Transverse colon (tissue), 4 donors: ENCODE measurements around the gene TUSC2. TPM values are rescaled to one million over a fixed set of nuclear protein-coding genes. Genes with fewer than 3 reads are reported as not detected.

Experiments
- DNase-seq: peaks from one replicate; pipeline ENCODE4 v3.0.0-alpha.2; 2019
- H3K27ac ChIP-seq, 4 donors: fragments of 200-600 bp; sonication (generic); 2 replicates each; pipeline ENCODE4 v1.5.1; 2016 to 2018; ENCODE audit warnings: inconsistent platforms in 4 of 4
- H3K27me3 ChIP-seq: fragments of 200-600 bp; sonication (generic); 2 replicates; pipeline ENCODE4 v1.5.1; 2017; ENCODE audit warnings: inconsistent platforms
- H3K36me3 ChIP-seq, 4 donors: fragments of 200-600 bp; sonication (generic); 2 replicates each; pipeline ENCODE4 v1.5.1; 2017 to 2019; ENCODE audit warnings: inconsistent platforms in 4 of 4
- H3K4me1 ChIP-seq, 4 donors: fragments of 200-600 bp; sonication (generic); 2 replicates each; pipeline ENCODE4 v1.5.1; 2017 to 2020; ENCODE audit warnings: inconsistent platforms in 4 of 4
- H3K4me3 ChIP-seq, 4 donors: fragments of 200-600 bp; sonication (generic); 1 replicate in 1 of 4; 2 replicates in 3 of 4; pipeline versions ENCODE4 v1.5.1 to v1.6.1; 2017 to 2019; ENCODE audit warnings: inconsistent platforms in 4 of 4
- H3K9me3 ChIP-seq, 2 donors: fragments of 200-600 bp; sonication (generic); 2 replicates each; pipeline ENCODE4 v1.5.1; 2017 to 2019; ENCODE audit warnings: inconsistent platforms in 2 of 2
- EP300 ChIP-seq: sonication (generic); formaldehyde crosslinking; IDR thresholded peaks from one replicate; pipeline ENCODE4 v1.6.1; 2017; ENCODE audit warnings: antibody characterized with exemption, low read depth
- POLR2A ChIP-seq: fragments of 450-650 bp; IDR thresholded peaks from one replicate; pipeline ENCODE4 v1.6.1; 2016; ENCODE audit warnings: antibody characterized with exemption, mild to moderate bottlenecking, moderate library complexity
- POLR2AphosphoS5 ChIP-seq, 3 donors: sonication (generic); formaldehyde crosslinking; IDR thresholded peaks; one replicate each; pipeline ENCODE4 v1.6.1; 2016; ENCODE audit warnings: antibody characterized with exemption in 3 of 3
- WGBS, 2 donors: methylation state at CpG; one replicate each; pipeline ENCODE4 v1.1.5; 2018; ENCODE audit warnings: low coverage in 1 of 2; 5-methylcytosine and 5-hydroxymethylcytosine counted together
- in situ Hi-C, 4 donors: fragments of 200-750 bp; cut with MboI; loops; one replicate each; pipeline versions ENCODE4 v1.15.0 to v1.15.1; 2017; ENCODE audit warnings: low sequenced_read_pairs in 3 of 4, low pct_ligation_motif_present in 1 of 4, low pct_unique_long_range_greater_than_20kb in 1 of 4
- intact Hi-C: fragments of 100-400 bp; cut with DNase I; formaldehyde crosslinking; loops from one replicate; pipeline ENCODE4 v1.15.1; 2023; ENCODE audit warnings: low total_unique reads
- total RNA-seq, 4 donors: library from RNA; depleted of rRNA; stranded (reverse); fragments of >200 nt; gene quantifications; one replicate each; pipeline ENCODE4 v1.1.0, GENCODE V29; 2016
- TF ChIP-seq, protein P1 (sequence below), 5 experiments: fragments of 200-600 bp in 3 of 5; fragments of 450-650 bp in 2 of 5; sonication (generic) in 3 of 5; IDR thresholded peaks; 1 replicate in 2 of 5; 2 replicates in 3 of 5; pipeline ENCODE4 v1.5.1; 2016 to 2017; ENCODE audit warnings: antibody characterized with exemption in 5 of 5, inconsistent platforms in 3 of 5, mild to moderate bottlenecking in 2 of 5, moderate library complexity in 1 of 5

TUSC2 gene
- total RNA-seq, 4 donors from 2014 or later, result 7.9 to 39.6 (median 28.0) TPM

DNA sequence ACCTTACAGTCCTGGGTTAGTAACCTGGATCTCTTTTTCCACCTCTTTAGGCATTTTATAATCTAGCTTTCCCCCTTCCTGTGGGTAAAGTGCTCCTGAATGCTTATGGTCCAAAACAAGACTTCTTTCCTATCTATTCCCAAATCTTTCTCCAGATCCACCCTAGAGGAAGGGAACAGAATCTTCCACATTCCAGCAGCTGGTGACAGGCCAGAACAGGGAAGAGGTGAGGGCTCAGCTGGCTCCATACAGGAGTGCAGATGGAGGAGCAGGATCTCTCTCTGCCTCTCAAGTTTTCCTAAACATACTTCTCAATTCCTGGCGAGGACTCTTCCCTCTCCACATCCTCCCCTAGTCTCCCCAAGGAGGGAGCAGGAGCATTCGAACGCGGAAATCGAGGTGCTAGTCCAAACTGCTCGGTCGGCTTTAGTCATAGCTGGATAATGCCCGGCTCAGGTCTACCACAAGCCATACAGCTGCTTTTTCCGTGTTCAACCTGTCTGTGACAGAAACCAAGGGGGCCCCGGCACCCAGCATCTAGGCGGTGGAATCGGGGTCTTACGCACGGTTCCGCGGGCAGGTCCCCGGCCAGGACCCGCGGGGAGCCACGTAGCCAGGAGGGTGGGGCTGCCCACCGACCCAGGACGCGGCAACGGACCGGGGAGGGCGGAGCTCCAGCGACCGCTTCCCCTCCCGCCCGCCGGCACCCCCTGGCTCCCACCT, 8.6 kb upstream of the TUSC2 start:
- Histone ChIP-seq H3K36me3 (peaks cover 0 to 1% (median under 1%) of the 10 kb centered on the region in 4 donors), H3K4me1 (peaks cover 26 to 71% (median 58%) of the 10 kb centered on the region in 4 donors), H3K9me3 (no peaks in the 10 kb centered on the region), H3K27ac (peak overlapping the region; percentile 93 to 99 (median 98)), H3K27me3 (no peaks in the 10 kb centered on the region), H3K4me3 (peak overlapping the region; percentile 49 to 91 (median 60))
- intact Hi-C loops (loop anchor here (10.0 kb wide), 1 partner anchor 1948 kb away; the partner anchor contains the start of gene GLYCTK), in situ Hi-C loops (no loop called here)
- TF ChIP-seq, protein P1, sequence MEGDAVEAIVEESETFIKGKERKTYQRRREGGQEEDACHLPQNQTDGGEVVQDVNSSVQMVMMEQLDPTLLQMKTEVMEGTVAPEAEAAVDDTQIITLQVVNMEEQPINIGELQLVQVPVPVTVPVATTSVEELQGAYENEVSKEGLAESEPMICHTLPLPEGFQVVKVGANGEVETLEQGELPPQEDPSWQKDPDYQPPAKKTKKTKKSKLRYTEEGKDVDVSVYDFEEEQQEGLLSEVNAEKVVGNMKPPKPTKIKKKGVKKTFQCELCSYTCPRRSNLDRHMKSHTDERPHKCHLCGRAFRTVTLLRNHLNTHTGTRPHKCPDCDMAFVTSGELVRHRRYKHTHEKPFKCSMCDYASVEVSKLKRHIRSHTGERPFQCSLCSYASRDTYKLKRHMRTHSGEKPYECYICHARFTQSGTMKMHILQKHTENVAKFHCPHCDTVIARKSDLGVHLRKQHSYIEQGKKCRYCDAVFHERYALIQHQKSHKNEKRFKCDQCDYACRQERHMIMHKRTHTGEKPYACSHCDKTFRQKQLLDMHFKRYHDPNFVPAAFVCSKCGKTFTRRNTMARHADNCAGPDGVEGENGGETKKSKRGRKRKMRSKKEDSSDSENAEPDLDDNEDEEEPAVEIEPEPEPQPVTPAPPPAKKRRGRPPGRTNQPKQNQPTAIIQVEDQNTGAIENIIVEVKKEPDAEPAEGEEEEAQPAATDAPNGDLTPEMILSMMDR (IDR thresholded peaks at IDR 0.05), result peak in 1 of 5 experiments; percentile 26
- TF ChIP-seq POLR2AphosphoS5 (IDR thresholded peaks at IDR 0.05), result no peak
- DNase-seq, result no peak
- 1% methylated on average over 21 of the region's 31 CpGs; no CpG with 5 or more reads in 1 of the 2 donors for WGBS, 2 donors

GRCh38 chr3:50334339-50335075, 6.5 kb upstream of the TUSC2 start:
- in situ Hi-C loops, result no loop called here
- H3K36me3 ChIP-seq, result peaks cover 0 to 21% (median 5%) of the 10 kb centered on the region in 4 donors
- intact Hi-C loops, result loop anchor here (10.0 kb wide), 1 partner anchor 1950 kb away; the partner anchor contains the start of gene GLYCTK
- WGBS, 2 donors, result 44 to 60% methylated on average over 2 to 5 of the region's 5 CpGs
- no peak overlapping the region for H3K4me3 ChIP-seq
- peaks cover 20 to 50% (median 43%) of the 10 kb centered on the region in 4 donors for H3K4me1 ChIP-seq
- TF ChIP-seq POLR2A (no peak), POLR2AphosphoS5 (IDR thresholded peaks at IDR 0.05) (no peak), EP300 (no peak)
- TF ChIP-seq, protein P1 (IDR thresholded peaks at IDR 0.05), result no peak
- H3K27ac ChIP-seq, result peak overlapping the region; percentile 93 to 99 (median 98)
- no peak for DNase-seq
- H3K9me3 ChIP-seq, result no peaks in the 10 kb centered on the region
- no peaks in the 10 kb centered on the region for H3K27me3 ChIP-seq

DNA sequence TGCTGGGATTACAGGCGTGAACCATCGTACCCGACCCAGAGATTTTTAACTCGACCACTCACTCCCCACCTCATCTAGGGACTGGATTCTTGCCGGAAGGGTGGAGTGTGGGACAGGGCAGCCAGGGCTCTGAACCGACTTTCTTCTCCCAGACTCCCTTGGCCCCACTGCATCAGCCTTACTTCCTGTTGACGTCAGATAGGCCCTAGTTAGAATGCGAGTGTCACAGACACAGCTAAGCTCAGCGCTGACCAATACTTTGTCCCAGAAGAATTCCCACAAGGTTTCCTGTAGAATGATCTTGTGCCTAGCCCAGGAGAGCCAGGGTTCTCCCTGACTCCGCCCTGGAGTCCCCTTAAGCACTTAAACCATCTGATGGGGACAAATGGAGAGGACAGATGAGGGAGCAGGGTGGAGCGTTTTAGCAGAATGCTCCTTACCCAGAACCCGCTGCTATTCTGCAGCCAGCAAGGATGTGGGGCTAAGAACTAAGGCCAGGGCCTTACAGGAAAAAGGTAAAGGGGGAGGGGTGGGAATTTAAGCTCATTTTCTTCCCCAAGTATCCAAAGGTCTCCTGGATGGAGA, 5.8 kb upstream of the TUSC2 start:
- no peak for TF ChIP-seq POLR2A
- TF ChIP-seq POLR2AphosphoS5 (IDR thresholded peaks at IDR 0.05), result no peak
- TF ChIP-seq, protein P1 (IDR thresholded peaks at IDR 0.05), result no peak
- no peak for TF ChIP-seq EP300
- peak overlapping the region; percentile 93 to 99 (median 98) for H3K27ac ChIP-seq
- no peaks in the 10 kb centered on the region for H3K9me3 ChIP-seq
- intact Hi-C loops, result loop anchor here (10.0 kb wide), 1 partner anchor 1951 kb away; the partner anchor contains the start of gene GLYCTK
- peaks cover 20 to 50% (median 44%) of the 10 kb centered on the region in 4 donors for H3K4me1 ChIP-seq
- in situ Hi-C loops, result no loop called here
- H3K36me3 ChIP-seq, result peaks cover 0 to 22% (median 5%) of the 10 kb centered on the region in 4 donors
- 66 to 93% methylated on average over 5 to 12 of the region's 12 CpGs for WGBS, 2 donors
- no peak for DNase-seq
- H3K27me3 ChIP-seq, result no peaks in the 10 kb centered on the region
- no peak overlapping the region for H3K4me3 ChIP-seq
